Measurements from ENCODE around the gene BCAM. TPM values are rescaled to one million over a fixed set of nuclear protein-coding genes. Genes with fewer than 3 reads are reported as not detected.

Gene BCAM
- total RNA-seq, 4 donors from 2014 or later: 24.1 to 52.7 (median 36.9) TPM

DNA sequence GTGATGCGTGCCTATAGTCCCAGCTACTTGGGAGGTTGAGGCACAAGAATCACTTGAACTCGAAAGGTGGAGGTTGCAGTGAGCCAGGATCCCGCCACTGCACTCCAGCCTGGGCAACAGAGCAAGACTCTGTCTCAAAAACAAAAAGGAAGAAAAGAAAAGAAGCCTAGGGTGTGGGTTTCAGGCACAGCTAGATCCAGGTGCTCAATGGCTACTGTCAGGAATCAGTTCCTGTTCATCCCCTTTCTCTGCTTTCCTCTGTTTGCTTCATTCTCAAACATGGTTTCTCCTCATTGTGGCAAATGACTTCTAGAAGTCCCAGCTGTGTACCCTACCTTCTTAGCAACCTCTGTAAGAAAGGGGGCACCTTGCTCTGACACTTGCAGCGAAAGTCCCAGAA is 25.4 kb upstream of the BCAM start:
- Histone ChIP-seq H3K4me3 (no peak overlapping the region), H3K9me3 (no peaks in the 10 kb centered on the region), H3K36me3 (no peaks in the 10 kb centered on the region), H3K27ac (no peak overlapping the region), H3K4me1 (peaks cover 0 to 7% (median 0%) of the 10 kb centered on the region in 3 donors), H3K27me3 (peaks cover 10% of the 10 kb centered on the region)
- TF ChIP-seq POLR2AphosphoS5 (IDR thresholded peaks at IDR 0.05) (no peak), EP300 (IDR thresholded peaks at IDR 0.05) (no peak), POLR2A (IDR thresholded peaks at IDR 0.05) (no peak)
- TF ChIP-seq, protein P1, sequence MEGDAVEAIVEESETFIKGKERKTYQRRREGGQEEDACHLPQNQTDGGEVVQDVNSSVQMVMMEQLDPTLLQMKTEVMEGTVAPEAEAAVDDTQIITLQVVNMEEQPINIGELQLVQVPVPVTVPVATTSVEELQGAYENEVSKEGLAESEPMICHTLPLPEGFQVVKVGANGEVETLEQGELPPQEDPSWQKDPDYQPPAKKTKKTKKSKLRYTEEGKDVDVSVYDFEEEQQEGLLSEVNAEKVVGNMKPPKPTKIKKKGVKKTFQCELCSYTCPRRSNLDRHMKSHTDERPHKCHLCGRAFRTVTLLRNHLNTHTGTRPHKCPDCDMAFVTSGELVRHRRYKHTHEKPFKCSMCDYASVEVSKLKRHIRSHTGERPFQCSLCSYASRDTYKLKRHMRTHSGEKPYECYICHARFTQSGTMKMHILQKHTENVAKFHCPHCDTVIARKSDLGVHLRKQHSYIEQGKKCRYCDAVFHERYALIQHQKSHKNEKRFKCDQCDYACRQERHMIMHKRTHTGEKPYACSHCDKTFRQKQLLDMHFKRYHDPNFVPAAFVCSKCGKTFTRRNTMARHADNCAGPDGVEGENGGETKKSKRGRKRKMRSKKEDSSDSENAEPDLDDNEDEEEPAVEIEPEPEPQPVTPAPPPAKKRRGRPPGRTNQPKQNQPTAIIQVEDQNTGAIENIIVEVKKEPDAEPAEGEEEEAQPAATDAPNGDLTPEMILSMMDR (IDR thresholded peaks at IDR 0.05): no peak
- no peak for ATAC-seq
- WGBS, 2 donors (ENCODE audit: low coverage in 1 of 2): 97 to 100% methylated on average over 1 to 4 of the region's 4 CpGs

DNA sequence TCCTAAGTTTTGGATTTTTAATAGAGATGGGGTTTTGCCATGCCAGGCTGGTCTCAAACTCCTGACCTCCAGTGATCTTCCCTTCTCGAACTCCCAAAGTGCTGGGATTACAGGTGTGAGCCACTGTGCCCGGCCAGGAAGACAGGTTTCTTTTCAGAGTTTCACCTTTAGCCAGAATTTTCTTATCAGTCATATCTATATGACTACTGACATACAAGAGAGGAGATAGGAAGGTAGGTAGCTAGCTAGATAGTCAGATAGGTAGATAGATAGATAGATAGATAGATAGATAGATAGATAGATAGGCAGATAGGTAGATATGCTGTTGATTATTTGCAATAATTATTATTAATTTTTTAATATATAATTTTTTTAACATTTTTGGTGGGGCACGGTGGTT is 23.6 kb upstream of the BCAM start:
- Histone ChIP-seq H3K27ac (no peak overlapping the region), H3K36me3 (no peaks in the 10 kb centered on the region), H3K9me3 (no peaks in the 10 kb centered on the region), H3K4me1 (peaks cover 0 to 7% (median 0%) of the 10 kb centered on the region in 3 donors), H3K27me3 (no peaks in the 10 kb centered on the region), H3K4me3 (no peak overlapping the region)
- WGBS, 2 donors (ENCODE audit: low coverage in 1 of 2): 87 to 90% methylated on average over 1 to 2 of the region's 3 CpGs
- no peak for ATAC-seq
- TF ChIP-seq EP300 (IDR thresholded peaks at IDR 0.05): no peak
- TF ChIP-seq, protein P1 (IDR thresholded peaks at IDR 0.05): no peak
- no peak for TF ChIP-seq POLR2A (IDR thresholded peaks at IDR 0.05)
- TF ChIP-seq POLR2AphosphoS5 (IDR thresholded peaks at IDR 0.05): no peak

DNA sequence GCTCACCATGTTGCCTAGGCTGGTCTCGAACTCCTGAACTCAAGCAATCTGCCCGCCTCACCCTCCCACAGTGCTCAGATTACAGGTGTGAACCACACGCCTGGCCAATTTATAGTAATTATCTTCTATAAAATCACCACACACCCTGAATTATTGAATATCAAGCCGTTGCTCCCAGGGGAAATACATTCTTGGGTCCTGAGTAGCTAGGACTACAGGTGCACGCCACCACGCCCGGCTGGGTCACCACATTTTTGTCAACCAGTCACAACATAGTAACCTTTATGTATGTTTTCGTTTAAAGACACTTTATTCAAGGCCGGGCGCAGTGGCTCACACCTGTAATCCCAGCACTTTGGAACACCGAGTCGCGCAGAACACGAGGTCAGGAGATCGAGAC is 22.9 kb upstream of the BCAM start:
- TF ChIP-seq, protein P1 (IDR thresholded peaks at IDR 0.05): no peak
- TF ChIP-seq POLR2A (IDR thresholded peaks at IDR 0.05): no peak
- TF ChIP-seq EP300 (IDR thresholded peaks at IDR 0.05): no peak
- no peak for TF ChIP-seq POLR2AphosphoS5 (IDR thresholded peaks at IDR 0.05)
- Histone ChIP-seq H3K9me3 (no peaks in the 10 kb centered on the region), H3K27ac (no peak overlapping the region), H3K4me3 (no peak overlapping the region), H3K27me3 (no peaks in the 10 kb centered on the region), H3K4me1 (peaks cover 0 to 7% (median 0%) of the 10 kb centered on the region in 3 donors), H3K36me3 (no peaks in the 10 kb centered on the region)
- WGBS, 2 donors (ENCODE audit: low coverage in 1 of 2): 87 to 93% methylated on average over 6 to 15 of the region's 15 CpGs
- no peak for ATAC-seq

DNA sequence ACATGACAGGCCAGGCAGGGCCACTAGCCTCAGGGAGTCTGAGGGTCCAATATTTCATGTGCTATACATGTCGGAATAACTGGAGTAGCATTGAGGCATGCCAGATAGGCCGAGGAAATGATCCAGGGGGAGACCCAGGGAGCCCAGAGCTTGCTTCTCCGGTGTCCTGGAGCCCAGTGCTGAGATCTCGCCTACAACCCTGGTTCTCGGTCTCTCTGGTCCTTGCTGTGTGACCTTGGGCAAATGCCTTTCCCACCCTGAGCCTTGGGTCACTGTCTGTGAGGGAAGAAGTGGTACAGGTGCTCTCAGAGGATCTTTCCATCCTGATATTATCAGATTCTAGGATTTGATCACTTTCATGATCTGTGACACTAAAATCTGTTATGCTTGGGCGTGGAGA is 19.9 kb upstream of the BCAM start:
- no peak overlapping the region for H3K27ac ChIP-seq
- H3K36me3 ChIP-seq: no peaks in the 10 kb centered on the region
- H3K4me3 ChIP-seq: no peak overlapping the region
- TF ChIP-seq, protein P1 (IDR thresholded peaks at IDR 0.05): no peak
- no peak for TF ChIP-seq POLR2AphosphoS5 (IDR thresholded peaks at IDR 0.05)
- no peak for TF ChIP-seq EP300 (IDR thresholded peaks at IDR 0.05)
- no peak for TF ChIP-seq POLR2A (IDR thresholded peaks at IDR 0.05)
- no peak for ATAC-seq
- no peaks in the 10 kb centered on the region for H3K27me3 ChIP-seq
- WGBS, 2 donors (ENCODE audit: low coverage in 1 of 2): 84 to 100% methylated on average over 1 to 2 of the region's 6 CpGs
- H3K4me1 ChIP-seq: peaks cover 0 to 7% (median 0%) of the 10 kb centered on the region in 3 donors
- H3K9me3 ChIP-seq: no peaks in the 10 kb centered on the region

DNA sequence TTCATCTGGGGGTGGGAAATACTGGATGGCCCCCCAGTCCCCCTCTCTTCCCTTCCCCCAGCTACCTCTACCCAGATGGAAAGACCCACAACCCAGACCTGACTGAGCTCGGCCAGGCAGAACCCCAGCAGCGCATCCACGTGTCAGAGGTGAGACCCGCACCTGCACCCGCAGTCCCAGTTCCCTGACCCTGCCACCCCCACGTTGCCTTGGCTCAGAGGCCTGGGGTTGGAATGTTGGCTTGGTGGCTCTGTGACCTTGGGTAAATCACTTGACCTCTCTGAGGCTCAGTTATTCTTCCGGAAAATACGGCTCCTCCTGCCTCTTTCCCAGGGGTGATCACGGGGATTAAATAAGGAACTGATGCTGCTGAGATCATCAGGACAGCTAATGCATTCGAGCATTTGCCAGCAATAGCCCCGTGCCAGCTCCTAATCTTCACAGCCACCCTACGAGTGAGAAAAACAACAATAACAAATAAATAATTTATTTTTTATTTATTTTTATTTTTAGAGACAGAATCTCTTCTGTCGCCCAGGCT is 18.9 kb upstream of the BCAM start:
- no peak for TF ChIP-seq POLR2AphosphoS5 (IDR thresholded peaks at IDR 0.05)
- TF ChIP-seq, protein P1 (IDR thresholded peaks at IDR 0.05): no peak
- TF ChIP-seq POLR2A (IDR thresholded peaks at IDR 0.05): no peak
- TF ChIP-seq EP300 (IDR thresholded peaks at IDR 0.05): no peak
- H3K4me3 ChIP-seq: no peak overlapping the region
- no peak overlapping the region for H3K27ac ChIP-seq
- no peak for ATAC-seq
- H3K36me3 ChIP-seq: no peaks in the 10 kb centered on the region
- H3K4me1 ChIP-seq: no peaks in the 10 kb centered on the region
- WGBS, 2 donors (ENCODE audit: low coverage in 1 of 2): 67 to 80% methylated on average over 3 to 4 of the region's 13 CpGs
- H3K9me3 ChIP-seq: no peaks in the 10 kb centered on the region
- no peaks in the 10 kb centered on the region for H3K27me3 ChIP-seq

Measured in gastroesophageal sphincter (tissue), 4 donors.